Naive thymus-derived CD8-positive, alpha-beta T cell (primary cell): ENCODE results near the gene ADAMTS2. TPM values are rescaled to one million over a fixed set of nuclear protein-coding genes. Genes with fewer than 3 reads are reported as not detected.

Experiments
- ATAC-seq, 2 donors: fragments of 150-1000 bp; cut with Tn5 transposase in 1 of 2; sonication (Bioruptor Pico), chemical (Tn5 transposase) in 1 of 2; 1 replicate in 1 of 2; 2 replicates in 1 of 2; pipeline ENCODE4 v1.10.0; 2021; ENCODE audit warnings: mild to moderate bottlenecking in 2 of 2, moderate library complexity in 2 of 2
- POLR2A ChIA-PET: fragments of 350-600 bp; sonication (Branson Sonifier 250); formaldehyde crosslinking; loops from one replicate; lab custom pipeline; 2021; ENCODE audit warnings: antibody characterized with exemption; lab: Charles Lee
- DNase-seq, 10 donors: peaks; one replicate each; pipeline versions ENCODE4 v3.0.0 to v3.0.0-alpha.2; 2020 to 2022
- H3K27ac Mint-ChIP-seq, 10 donors: one replicate each; pipeline ENCODE4 v1.8.0; 2020 to 2022; ENCODE audit warnings: mild to moderate bottlenecking in 10 of 10, mixed read lengths in 10 of 10, moderate library complexity in 4 of 10, inconsistent platforms in 1 of 10
- H3K27me3 Mint-ChIP-seq, 5 donors: one replicate each; pipeline ENCODE4 v1.8.0; 2021 to 2022; ENCODE audit warnings: mixed read lengths in 5 of 5
- H3K36me3 Mint-ChIP-seq, 3 donors: one replicate each; pipeline ENCODE4 v1.8.0; 2020 to 2022; ENCODE audit warnings: mixed read lengths in 3 of 3, mild to moderate bottlenecking in 2 of 3, inconsistent platforms in 1 of 3
- H3K4me1 Mint-ChIP-seq, 4 donors: one replicate each; pipeline ENCODE4 v1.8.0; 2021 to 2022; ENCODE audit warnings: mixed read lengths in 4 of 4
- H3K4me3 Mint-ChIP-seq, 10 donors: one replicate each; pipeline ENCODE4 v1.8.0; 2020 to 2022; ENCODE audit warnings: mild to moderate bottlenecking in 10 of 10, mixed read lengths in 10 of 10, moderate library complexity in 6 of 10, inconsistent platforms in 1 of 10
- H3K9me3 Mint-ChIP-seq, 9 donors: one replicate each; pipeline ENCODE4 v1.8.0; 2020 to 2022; ENCODE audit warnings: mixed read lengths in 9 of 9, mild to moderate bottlenecking in 3 of 9, inconsistent platforms in 1 of 9, moderate library complexity in 1 of 9
- polyA plus RNA-seq, 3 donors: library from polyadenylated mRNA; unstranded; fragments of 300-500 nt; fragmentation: Illumina TruSeq; gene quantifications; one replicate each; pipeline ENCODE4 v1.2.3, GENCODE V29; 2021
- total RNA-seq, 8 experiments: library from RNA in 2 of 8; stranded (reverse) in 2 of 8; gene quantifications; one replicate each; pipeline ENCODE4 v1.2.3 and lab custom pipeline; 2021 to 2026

The ADAMTS2 gene
- total and polyA plus RNA-seq, 5 experiments from 2014 or later: 0.02 TPM; not detected in 4

DNA sequence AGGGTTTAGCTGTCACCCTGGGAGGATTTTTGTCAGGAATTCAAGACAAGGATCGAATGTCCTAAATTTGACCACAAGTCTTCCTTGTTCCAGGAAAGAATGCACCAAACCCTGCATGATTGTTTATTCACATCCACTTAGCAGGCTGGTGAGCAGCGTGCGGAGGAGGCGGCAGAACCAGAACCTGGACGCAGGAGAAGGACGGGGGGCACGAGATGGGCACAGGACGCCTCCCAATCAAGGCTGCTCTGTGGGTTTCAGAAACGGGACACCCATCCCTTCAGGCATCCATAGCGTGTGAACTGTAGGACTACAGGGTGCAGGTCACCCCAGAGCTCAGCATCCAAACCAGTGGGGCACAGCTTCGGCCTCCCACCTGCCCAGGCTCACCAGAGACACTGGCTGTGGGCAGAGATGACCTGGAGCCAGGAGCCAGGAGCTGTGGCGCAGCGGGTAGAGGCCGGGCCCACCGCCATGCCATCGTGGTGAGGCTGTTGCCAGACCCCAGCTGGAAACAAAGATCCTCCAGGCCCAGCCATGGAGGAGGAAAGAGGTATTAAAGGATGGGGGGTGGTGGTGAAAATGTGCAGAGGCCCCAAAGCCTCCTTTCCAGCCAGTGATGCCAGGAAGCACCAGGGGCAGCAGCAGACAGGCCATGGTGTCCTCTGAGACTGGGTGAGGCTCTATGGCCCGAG is 32.3 kb upstream of the ADAMTS2 start:
- no peaks in the 10 kb centered on the region for H3K9me3 Mint-ChIP-seq
- POLR2A ChIA-PET: no interaction called here

DNA sequence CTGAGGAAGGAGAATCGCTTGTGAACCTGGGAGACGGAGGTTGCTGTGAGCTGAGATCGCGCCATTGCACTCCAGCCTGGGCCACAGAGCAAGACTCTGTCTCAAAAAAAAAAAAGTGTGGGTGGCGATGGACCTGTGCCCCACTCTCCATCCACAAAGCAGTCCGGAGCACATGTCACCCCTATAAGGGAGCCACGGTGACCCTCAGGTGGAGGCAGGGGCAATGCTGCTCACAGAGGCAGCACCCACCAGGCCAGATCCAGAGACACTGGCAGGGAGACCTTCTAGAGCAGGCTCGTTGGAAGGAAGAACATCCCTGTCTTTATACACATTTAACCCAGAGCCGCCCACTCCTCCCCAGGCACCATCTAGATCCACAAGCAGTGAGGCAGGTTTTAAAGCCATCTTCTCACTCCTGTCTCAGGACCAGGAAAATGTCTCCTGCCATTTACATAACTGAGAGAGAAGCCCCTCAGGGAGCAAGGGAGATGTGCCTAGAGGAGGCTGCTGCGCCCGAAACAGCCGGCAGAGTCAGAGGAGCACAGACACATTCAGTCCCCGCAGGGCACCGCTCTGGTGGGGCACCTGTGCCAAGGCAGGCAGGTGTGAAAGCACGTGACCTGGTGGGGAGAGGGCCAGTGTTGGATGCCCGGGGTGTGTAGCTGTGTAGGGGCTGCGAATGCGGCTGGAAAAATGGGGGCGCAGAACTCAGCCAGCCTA is 31.6 kb upstream of the ADAMTS2 start:
- Mint-ChIP-seq H3K4me1 (peaks cover 0 to 6% (median 0%) of the 10 kb centered on the region in 4 donors), H3K4me3 (no peak overlapping the region), H3K9me3 (no peaks in the 10 kb centered on the region), H3K36me3 (no peaks in the 10 kb centered on the region), H3K27ac (no peak overlapping the region), H3K27me3 (peaks cover 0 to 10% (median 0%) of the 10 kb centered on the region in 5 donors)
- DNase-seq (peak in 1 of 10 donors; percentile 3), ATAC-seq (no peak)
- POLR2A ChIA-PET: no interaction called here

More for the DNA sequence above, 32.3 kb upstream of the ADAMTS2 start:
- Mint-ChIP-seq H3K4me3 (no peak overlapping the region), H3K36me3 (no peaks in the 10 kb centered on the region), H3K4me1 (peaks cover 0 to 6% (median 0%) of the 10 kb centered on the region in 4 donors), H3K27ac (no peak overlapping the region), H3K27me3 (peaks cover 0 to 8% (median 0%) of the 10 kb centered on the region in 5 donors)
- DNase-seq (peak in 1 of 10 donors; percentile 41), ATAC-seq (no peak)

DNA sequence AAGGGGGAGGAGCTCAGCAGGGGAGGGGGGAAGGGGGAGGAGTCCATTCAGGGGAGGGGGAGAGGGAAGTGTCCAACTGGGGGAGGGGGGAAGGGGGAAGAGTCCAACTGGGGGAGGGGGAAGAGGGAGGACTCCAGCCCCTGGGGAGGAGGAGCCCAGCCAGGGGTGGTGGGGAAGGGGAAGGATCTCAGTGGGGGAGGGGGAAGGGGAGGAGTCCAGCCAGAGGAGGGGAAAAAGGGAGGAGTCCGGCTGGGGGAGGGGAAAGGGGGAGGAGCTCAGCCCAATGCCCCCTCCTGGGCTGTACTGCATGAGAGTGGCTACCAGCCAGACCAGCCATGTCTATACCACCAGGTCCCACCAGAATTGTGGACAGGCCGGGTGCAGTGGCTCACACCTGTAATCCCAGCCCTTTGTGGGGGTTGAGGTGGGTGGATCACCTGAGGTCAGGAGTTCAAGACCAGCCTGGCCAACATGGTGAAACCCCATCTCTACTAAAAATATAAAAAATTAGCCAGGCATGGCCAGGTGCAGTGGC is 30.6 kb upstream of the ADAMTS2 start:
- Mint-ChIP-seq H3K9me3 (no peaks in the 10 kb centered on the region), H3K27me3 (peaks cover 0 to 10% (median 0%) of the 10 kb centered on the region in 5 donors), H3K27ac (peak overlapping the region in 1 of 10 donors; percentile 56), H3K4me1 (peaks cover 0 to 4% (median 0%) of the 10 kb centered on the region in 4 donors), H3K36me3 (no peaks in the 10 kb centered on the region), H3K4me3 (no peak overlapping the region)
- ATAC-seq: no peak
- POLR2A ChIA-PET: no interaction called here
- peak in 1 of 10 donors; percentile 56 for DNase-seq

DNA sequence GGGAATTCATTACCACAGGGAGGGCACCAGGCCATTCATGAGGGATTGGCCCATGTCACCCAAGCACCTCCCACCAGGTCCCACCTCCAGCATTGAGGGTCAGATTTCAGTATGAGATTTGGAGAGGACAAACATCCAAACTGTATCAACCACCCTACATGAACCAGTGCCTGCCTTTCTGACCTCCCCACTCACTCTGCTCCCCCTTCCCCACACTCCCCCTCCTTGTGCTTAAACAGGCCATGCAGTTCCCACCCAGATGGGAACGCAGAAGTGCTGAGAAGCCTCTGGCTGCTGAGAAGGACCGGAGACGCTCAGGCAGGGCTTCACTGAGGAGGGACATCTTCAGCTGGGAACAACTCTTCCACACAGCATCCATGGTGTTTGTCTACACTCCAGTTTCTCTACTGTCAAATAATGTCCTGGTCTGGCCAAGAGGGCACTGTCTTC is 30.0 kb upstream of the ADAMTS2 start:
- H3K4me1 Mint-ChIP-seq: peaks cover 0 to 4% (median 0%) of the 10 kb centered on the region in 4 donors
- no peaks in the 10 kb centered on the region for H3K9me3 Mint-ChIP-seq
- H3K27ac Mint-ChIP-seq: no peak overlapping the region
- POLR2A ChIA-PET: no interaction called here
- ATAC-seq: no peak
- DNase-seq: peak in 1 of 10 donors; percentile 43
- H3K4me3 Mint-ChIP-seq: no peak overlapping the region
- no peaks in the 10 kb centered on the region for H3K36me3 Mint-ChIP-seq
- H3K27me3 Mint-ChIP-seq: peaks cover 0 to 10% (median 0%) of the 10 kb centered on the region in 5 donors

DNA sequence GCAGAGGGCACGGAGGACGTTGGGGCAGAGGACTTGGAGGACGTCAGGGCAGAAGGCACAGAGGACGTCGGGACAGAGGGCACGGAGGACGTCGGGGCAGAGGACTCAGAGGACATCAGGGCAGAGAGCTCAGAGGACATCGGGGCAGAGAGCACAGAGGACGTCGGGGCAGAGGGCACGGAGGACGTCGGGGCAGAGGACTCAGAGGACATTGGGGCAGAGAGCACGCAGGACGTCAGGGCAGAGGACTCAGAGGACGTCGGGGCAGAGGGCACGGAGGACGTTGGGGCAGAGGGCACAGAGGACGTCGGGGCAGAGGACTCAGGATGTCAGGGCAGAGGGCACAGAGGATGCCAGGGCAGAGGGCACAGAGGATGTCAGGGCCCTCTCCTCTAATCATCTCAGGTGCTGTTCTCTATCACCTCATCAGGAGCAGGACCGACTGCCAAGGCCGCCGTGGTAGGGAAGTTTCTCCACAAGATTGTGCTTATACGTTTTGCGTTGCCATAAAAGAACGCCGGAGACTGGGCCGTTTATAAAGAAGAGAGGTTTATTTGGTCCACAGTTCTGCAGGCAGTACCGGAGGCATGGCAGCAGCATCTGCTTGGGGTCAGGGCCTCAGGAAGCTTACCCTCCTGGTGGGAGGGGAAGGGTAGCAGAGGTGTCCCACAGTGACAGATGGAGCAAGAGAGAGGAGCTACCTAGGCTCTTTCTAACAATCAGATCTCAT is 29.4 kb upstream of the ADAMTS2 start:
- no peak overlapping the region for H3K27ac Mint-ChIP-seq
- DNase-seq (peak in 1 of 10 donors; percentile 64), ATAC-seq (no peak)
- peaks cover 0 to 4% (median 0%) of the 10 kb centered on the region in 4 donors for H3K4me1 Mint-ChIP-seq
- POLR2A ChIA-PET: no interaction called here
- no peak overlapping the region for H3K4me3 Mint-ChIP-seq
- peaks cover 0 to 10% (median 0%) of the 10 kb centered on the region in 5 donors for H3K27me3 Mint-ChIP-seq
- no peaks in the 10 kb centered on the region for H3K9me3 Mint-ChIP-seq
- H3K36me3 Mint-ChIP-seq: no peaks in the 10 kb centered on the region

DNA sequence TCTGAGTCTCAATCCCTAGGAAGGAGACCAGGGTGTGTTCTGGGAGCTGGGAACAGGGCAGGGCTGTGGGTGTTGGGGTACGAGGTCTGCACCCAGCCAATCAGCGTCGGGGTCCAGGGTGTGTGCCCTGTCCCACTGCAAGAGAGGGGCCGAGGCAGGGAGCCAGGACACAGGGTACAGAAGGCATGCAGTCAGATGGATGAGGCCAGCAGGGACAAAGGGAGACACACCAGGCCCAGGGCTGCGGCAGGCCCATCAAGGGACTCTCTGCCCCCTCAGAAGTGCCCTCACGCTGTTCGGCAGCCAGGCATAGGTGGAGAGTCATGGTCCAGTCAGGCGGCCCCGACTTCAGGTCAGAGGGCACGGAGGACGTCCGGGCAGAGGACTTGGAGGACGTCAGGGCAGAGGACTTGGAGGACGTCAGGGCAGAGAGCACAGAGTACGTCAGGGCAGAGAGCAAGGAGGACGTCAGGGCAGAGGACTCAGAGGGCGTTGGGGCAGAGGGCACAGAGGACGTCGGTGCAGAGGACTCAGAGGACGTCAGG is 28.8 kb upstream of the ADAMTS2 start:
- Mint-ChIP-seq H3K4me3 (no peak overlapping the region), H3K4me1 (peaks cover 0 to 4% (median 0%) of the 10 kb centered on the region in 4 donors), H3K36me3 (no peaks in the 10 kb centered on the region), H3K27ac (peak overlapping the region in 3 of 10 donors; percentile 17 to 81 (median 48)), H3K27me3 (peaks cover 0 to 15% (median 0%) of the 10 kb centered on the region in 5 donors), H3K9me3 (no peaks in the 10 kb centered on the region)
- DNase-seq (peak in 1 of 10 donors; percentile 38), ATAC-seq (no peak)
- POLR2A ChIA-PET: no interaction called here

DNA sequence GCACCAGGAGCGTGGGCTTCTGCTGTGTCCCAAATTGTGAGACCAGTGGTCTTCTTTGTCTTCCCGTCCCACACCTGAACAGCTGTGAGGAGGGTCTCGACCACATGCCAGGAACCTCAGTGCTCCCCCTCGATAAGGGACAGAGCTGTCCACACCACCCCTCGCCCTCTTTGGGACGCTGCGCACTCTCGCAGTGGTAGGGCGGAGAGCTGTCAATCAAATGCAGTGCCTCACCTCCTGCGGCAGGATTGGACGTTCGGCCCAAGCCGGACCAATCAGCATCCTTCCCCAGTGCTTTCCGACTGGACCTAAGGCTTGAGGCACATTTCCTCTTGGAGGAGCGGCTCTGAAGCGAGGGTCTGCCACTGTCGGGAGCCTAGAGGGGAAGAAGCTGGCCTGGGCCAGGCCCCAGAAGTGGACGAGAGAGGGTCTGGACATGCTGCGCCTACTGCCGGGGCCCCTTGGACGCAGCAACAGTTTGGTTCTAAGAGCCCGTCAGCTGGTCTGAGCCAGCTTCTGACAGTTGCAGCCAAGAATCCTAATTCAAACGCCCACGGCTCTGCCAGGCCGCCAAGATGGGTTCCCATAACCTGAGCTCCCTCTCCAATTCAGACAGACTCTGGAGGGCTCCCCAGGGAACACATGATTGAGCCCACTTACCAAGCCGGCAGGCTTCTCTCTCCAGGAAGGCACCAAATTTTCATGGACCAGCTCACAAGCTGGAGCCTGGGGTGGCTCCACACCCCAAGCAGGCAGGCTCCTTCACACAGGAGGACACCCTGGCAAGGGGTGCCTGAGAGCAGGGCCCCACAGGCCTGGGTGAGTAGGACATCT is 28.1 kb upstream of the ADAMTS2 start:
- Mint-ChIP-seq H3K9me3 (no peaks in the 10 kb centered on the region), H3K36me3 (no peaks in the 10 kb centered on the region), H3K27me3 (peaks cover 0 to 15% (median 0%) of the 10 kb centered on the region in 5 donors), H3K4me3 (no peak overlapping the region), H3K4me1 (peaks cover 0 to 4% (median 0%) of the 10 kb centered on the region in 4 donors), H3K27ac (peak overlapping the region in 2 of 10 donors; percentile 48 to 81)
- no peak for ATAC-seq
- peak in 1 of 10 donors; percentile 59 for DNase-seq
- POLR2A ChIA-PET: no interaction called here

DNA sequence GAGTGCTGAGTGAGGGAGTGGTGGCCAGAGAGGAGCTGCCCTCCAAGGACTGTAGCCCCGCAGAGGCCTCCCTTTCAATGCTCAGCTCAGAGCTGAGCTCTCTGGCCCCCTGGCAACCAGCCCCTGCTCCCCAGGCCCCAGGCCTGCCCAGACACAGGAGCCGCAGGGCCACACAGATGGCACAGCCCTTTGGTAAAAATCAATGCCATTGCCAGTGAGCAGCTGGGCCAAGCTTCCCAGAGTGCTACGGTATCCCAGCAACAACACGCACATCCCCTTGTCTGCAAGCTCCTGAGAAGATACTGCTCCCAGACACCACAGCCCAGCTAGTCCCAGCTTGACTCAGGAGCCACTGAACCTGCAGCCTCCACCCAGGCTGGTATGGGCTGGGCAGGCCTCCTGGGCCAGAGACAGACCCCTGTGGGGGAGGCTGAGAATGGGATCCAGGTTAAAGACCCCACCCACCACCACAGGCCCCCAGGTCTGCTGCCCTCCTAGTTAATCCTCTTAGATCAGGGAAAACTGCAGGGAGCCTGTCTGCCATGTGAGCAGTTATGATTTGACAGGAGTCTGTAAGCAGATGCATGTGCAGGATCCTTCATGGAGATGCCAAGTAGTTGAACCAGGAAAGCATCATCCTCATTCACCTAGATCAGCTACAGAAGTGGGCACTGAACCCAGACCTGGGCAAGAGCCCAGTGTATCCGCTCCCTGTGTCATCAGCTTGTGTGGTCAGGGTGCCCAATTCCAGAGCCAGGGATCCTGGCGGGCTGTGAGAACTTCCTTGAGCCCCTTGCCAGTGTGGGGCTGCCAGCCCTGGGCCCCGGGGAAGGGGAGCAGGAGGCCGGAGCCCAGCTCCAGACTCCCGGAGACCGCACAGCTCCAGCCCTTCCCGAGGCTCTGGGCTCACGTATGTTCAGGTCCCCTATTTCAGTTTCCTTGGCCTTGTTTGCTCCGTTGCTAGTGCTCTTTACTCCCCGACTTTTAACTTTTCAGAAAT is 26.7 kb upstream of the ADAMTS2 start:
- Mint-ChIP-seq H3K27ac (peak overlapping the region in 1 of 10 donors; percentile 54), H3K4me1 (peaks cover 0 to 4% (median 0%) of the 10 kb centered on the region in 4 donors), H3K27me3 (peaks cover 0 to 15% (median 0%) of the 10 kb centered on the region in 5 donors), H3K36me3 (no peaks in the 10 kb centered on the region), H3K9me3 (no peaks in the 10 kb centered on the region), H3K4me3 (no peak overlapping the region)
- peak in 1 of 10 donors; percentile 47 for DNase-seq
- POLR2A ChIA-PET: no interaction called here
- no peak for ATAC-seq

DNA sequence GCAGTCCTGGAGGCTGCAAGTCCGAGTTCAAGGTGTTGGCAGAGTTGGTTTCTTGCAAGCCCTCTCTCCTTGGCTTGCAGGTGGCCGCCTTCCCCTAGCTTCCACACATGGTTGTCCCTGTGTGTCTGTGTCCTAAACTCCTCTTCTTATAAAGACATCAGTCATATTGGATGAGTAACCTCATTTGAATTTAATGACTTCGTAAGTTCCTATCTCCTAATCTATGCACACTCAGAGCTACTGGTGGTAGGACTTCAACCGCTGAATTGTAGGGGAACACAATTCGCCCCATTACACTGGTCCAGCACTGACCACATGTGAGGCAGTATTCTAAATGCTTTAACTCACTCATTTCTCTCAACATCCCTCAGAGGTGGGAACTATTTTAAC is 25.9 kb upstream of the ADAMTS2 start:
- no peak for ATAC-seq
- POLR2A ChIA-PET: no interaction called here
- Mint-ChIP-seq H3K4me3 (no peak overlapping the region), H3K36me3 (no peaks in the 10 kb centered on the region), H3K4me1 (peaks cover 0 to 4% (median 0%) of the 10 kb centered on the region in 4 donors), H3K27me3 (peaks cover 0 to 15% (median 2%) of the 10 kb centered on the region in 5 donors), H3K27ac (no peak overlapping the region), H3K9me3 (no peaks in the 10 kb centered on the region)
- DNase-seq: no peak

DNA sequence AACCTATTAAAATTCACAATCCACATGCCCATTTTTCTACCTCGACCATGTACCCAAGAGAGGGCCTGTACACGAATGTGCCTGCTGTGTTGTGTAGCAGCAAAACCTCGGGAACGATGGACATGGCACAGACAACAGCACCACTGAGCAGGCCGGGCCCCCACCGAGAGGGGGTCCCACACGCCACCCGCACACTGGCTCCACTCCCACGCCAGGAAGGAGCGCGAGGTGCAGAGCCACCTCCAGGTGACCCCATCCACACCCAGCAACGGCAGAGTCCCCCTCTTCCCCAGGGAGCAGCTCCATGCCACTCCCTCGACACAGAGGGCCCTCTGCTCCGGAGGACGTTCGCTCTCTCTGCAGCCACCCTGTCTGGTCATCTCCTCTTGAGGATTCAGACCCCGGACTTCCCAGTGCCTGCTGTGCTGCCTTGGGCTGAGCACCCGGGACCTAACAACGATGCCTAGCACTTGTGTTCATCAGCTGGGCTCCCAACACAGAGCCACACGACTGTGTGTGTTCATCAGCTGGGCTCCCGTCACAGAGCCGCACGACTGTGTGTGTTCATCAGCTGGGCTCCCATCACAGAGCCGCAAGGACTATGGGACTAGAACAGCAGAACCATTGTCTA is 25.3 kb upstream of the ADAMTS2 start:
- Mint-ChIP-seq H3K9me3 (no peaks in the 10 kb centered on the region), H3K27me3 (peaks cover 0 to 20% (median 2%) of the 10 kb centered on the region in 5 donors), H3K4me3 (no peak overlapping the region), H3K27ac (no peak overlapping the region), H3K4me1 (peaks cover 0 to 4% (median 0%) of the 10 kb centered on the region in 4 donors), H3K36me3 (no peaks in the 10 kb centered on the region)
- POLR2A ChIA-PET: no interaction called here
- DNase-seq: peak in 1 of 10 donors; percentile 30
- ATAC-seq: no peak
